ENCODE results near the gene TTLL10. TPM values are rescaled to one million over a fixed set of nuclear protein-coding genes. Genes with fewer than 3 reads are reported as not detected.

The TTLL10 gene
- total RNA-seq, 1 experiment from 2014 or later = 0.68 TPM

DNA sequence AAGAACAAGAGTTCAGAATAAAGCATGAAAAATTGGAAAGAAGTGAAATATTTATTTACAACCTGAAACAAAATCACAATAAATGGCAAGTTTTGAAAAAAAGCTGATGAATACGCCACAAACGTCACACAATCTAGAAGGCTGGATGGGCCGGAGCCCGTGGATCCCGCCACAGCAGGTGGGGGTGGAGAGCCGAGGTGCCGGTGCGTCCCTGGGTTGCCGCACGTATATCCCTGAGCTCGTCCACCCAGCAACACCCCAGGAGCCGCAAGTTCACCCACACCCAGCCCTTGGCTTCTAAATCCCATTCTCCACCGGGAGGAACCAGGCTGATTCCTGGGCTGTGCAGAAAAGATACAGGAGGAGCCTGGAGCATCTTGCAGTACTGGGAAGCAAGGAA lies 25.6 kb upstream of the TTLL10 start:
- Mint-ChIP-seq H3K27ac (no peak overlapping the region), H3K9me3 (peaks cover 10% of the 10 kb centered on the region in 2 experiments), H3K36me3 (ENCODE audit: insufficient read depth in 1 of 3, low read depth in 3 of 3) (peaks cover 2 to 12% (median 10%) of the 10 kb centered on the region in 3 experiments; a peak in 5 of 7 replicates), H3K27me3 (ENCODE audit: low read depth) (peaks cover 19% of the 10 kb centered on the region), H3K4me3 (no peak overlapping the region), H3K4me1 (peaks cover 2 to 6% of the 10 kb centered on the region in 2 experiments; a peak in 2 of 4 replicates)
- H4K5ac ChIP-seq (ENCODE audit: insufficient read length, low read depth, low read length) = no peak overlapping the region
- no peak overlapping the region for H2BK20ac ChIP-seq (ENCODE audit: low read depth, low read length, poor library complexity, severe bottlenecking)
- no peak for DNase-seq
- H4K20me1 ChIP-seq (ENCODE audit: control insufficient read depth, insufficient read depth, insufficient read length) = no peaks in the 10 kb centered on the region
- no peak overlapping the region for H3K23ac ChIP-seq (ENCODE audit: insufficient read length, low read depth, low read length)
- H3K56ac ChIP-seq (ENCODE audit: insufficient read length, low read depth, low read length) = no peak overlapping the region
- H3K79me1 ChIP-seq (ENCODE audit: insufficient read depth, low read depth, low read length, poor library complexity, severe bottlenecking) = no peaks in the 10 kb centered on the region
- no peaks in the 10 kb centered on the region for H3K79me2 ChIP-seq (ENCODE audit: insufficient read depth, low read length)
- H3K27ac ChIP-seq (ENCODE audit: insufficient read length, low read depth, low read length) = no peak overlapping the region
- no CpG with 5 or more reads among the region's 13 CpGs for WGBS (ENCODE audit: extremely low coverage, insufficient read length, low lambda C conversion rate)
- no peak overlapping the region for H2AK5ac ChIP-seq (ENCODE audit: insufficient read length, low read length)
- H2BK120ac ChIP-seq (ENCODE audit: low read depth, low read length, poor library complexity, severe bottlenecking) = no peak overlapping the region
- H3K18ac ChIP-seq (ENCODE audit: insufficient read length, low read depth, low read length) = no peak overlapping the region
- H4K8ac ChIP-seq (replicated peaks; ENCODE audit: insufficient read length, low read depth, low read length) = no peak overlapping the region
- no peak overlapping the region for H2BK5ac ChIP-seq (ENCODE audit: insufficient read length, low read length)
- no peak overlapping the region for H2AFZ ChIP-seq (ENCODE audit: low read length)
- no peaks in the 10 kb centered on the region for H3K9me3 ChIP-seq (ENCODE audit: control insufficient read depth, low read depth, low read length)
- no peak overlapping the region for H3K4me2 ChIP-seq (ENCODE audit: insufficient read depth, insufficient read length, low read length)
- H2BK12ac ChIP-seq (ENCODE audit: insufficient read length, low read depth, low read length) = no peak overlapping the region
- H3K14ac ChIP-seq (ENCODE audit: insufficient read depth, low read length) = no peak overlapping the region
- no peaks in the 10 kb centered on the region for H3K27me3 ChIP-seq (ENCODE audit: insufficient read depth, low read length)
- TF ChIP-seq, protein P1, sequence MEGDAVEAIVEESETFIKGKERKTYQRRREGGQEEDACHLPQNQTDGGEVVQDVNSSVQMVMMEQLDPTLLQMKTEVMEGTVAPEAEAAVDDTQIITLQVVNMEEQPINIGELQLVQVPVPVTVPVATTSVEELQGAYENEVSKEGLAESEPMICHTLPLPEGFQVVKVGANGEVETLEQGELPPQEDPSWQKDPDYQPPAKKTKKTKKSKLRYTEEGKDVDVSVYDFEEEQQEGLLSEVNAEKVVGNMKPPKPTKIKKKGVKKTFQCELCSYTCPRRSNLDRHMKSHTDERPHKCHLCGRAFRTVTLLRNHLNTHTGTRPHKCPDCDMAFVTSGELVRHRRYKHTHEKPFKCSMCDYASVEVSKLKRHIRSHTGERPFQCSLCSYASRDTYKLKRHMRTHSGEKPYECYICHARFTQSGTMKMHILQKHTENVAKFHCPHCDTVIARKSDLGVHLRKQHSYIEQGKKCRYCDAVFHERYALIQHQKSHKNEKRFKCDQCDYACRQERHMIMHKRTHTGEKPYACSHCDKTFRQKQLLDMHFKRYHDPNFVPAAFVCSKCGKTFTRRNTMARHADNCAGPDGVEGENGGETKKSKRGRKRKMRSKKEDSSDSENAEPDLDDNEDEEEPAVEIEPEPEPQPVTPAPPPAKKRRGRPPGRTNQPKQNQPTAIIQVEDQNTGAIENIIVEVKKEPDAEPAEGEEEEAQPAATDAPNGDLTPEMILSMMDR (conservative IDR thresholded peaks at IDR 0.05) = no peak
- H3K23me2 ChIP-seq (ENCODE audit: insufficient read length, low read depth, low read length, poor library complexity, severe bottlenecking) = no peaks in the 10 kb centered on the region
- H3T11ph ChIP-seq (ENCODE audit: low read length) = no peak overlapping the region
- no peak overlapping the region for H3K9ac ChIP-seq (ENCODE audit: extremely low read depth, insufficient read length, low read length)
- no peak overlapping the region for H3K4ac ChIP-seq (ENCODE audit: low read depth, low read length)
- H4K91ac ChIP-seq (ENCODE audit: insufficient read length, low read depth, low read length) = no peak overlapping the region
- H2BK15ac ChIP-seq (ENCODE audit: low read depth, low read length) = no peak overlapping the region
- no peaks in the 10 kb centered on the region for H3K4me1 ChIP-seq (ENCODE audit: insufficient read depth, low read length)

All from H9 (cell line).